ENCODE results near the gene RTTN.

DNA sequence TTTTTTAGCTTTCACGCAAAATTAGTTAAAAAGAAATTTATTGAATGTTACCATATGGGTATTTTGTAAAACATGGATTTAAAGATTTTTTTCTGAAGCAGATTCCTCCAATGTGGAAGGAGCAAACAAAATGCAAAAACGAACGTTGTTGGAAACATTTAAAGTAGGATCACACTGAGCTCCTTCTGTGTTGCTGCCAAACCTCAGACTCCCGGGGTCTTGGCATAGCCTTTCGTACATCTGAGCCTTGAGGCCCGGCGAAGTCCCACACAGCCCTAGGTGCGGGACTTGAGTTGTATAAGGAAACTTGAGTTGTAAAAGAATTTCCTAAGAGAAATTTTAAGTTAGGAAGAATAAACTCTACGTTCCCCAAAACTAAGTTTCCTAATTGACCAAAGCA, 205.8 kb downstream of the RTTN start:
- TF ChIP-seq CTCF (conservative IDR thresholded peaks at IDR 0.05; ENCODE audit: low read length) (no peak), EZH2phosphoT487 (IDR thresholded peaks at IDR 0.05; ENCODE audit: borderline replicate concordance) (no peak)
